HepG2 (cell line): ENCODE results near the gene HEPN1. TPM values are rescaled to one million over a fixed set of nuclear protein-coding genes. Genes with fewer than 3 reads are reported as not detected.
A peak's percentile ranks its signal among the peaks of the same experiment; 100 is the strongest.

Experiments used
- ATAC-seq: fragments of 200-7000 bp; cut with Tn5 transposase; 3 replicates; pipeline ENCODE4 v1.9.1; 2020; ENCODE audit warnings: mild to moderate bottlenecking, moderate library complexity
- BruUV-seq: library from RNA; stranded (reverse); fragments of 400-500 nt; replicated peaks from 2 replicates; lab custom pipeline; 2021; lab: Mats Ljungman, UMichigan
- CTCF ChIA-PET: fragments of 300-600 bp; formaldehyde crosslinking; extraction: SDS; loops from one replicate; lab custom pipeline; 2021; ENCODE audit warnings: low total read pairs, inconsistent platforms, low intra/inter-chr PET ratio; lab: Yijun Ruan, JAX
- POLR2A ChIA-PET: fragments of 350-600 bp; sonication (Branson Sonifier 250); formaldehyde crosslinking; loops from one replicate; lab custom pipeline; 2020; ENCODE audit warnings: antibody characterized with exemption, inconsistent platforms; lab: Yijun Ruan, JAX
- DNase-seq: peaks from one replicate; pipeline ENCODE4 v3.0.0-alpha.2; 2015; ENCODE audit warnings: low spot score
- FAIRE-seq: peaks from 3 replicates; lab custom pipeline; 2011; peaks lifted over from hg19 to GRCh38; lab: Jason Lieb, UNC
- H2AFZ ChIP-seq: one replicate; pipeline ENCODE4 v1.6.1; 2011; ENCODE audit warnings: low read length, inconsistent platforms
- H3K27ac ChIP-seq: fragments of 300-600 bp; 3 replicates; pipeline ENCODE4 v1.8.0; 2011; ENCODE audit warnings: mixed run types, mild to moderate bottlenecking, mixed read lengths, low read length, inconsistent platforms; ENCODE audit not compliant: insufficient read depth; ENCODE audit errors: extremely low read length
- H3K27me3 ChIP-seq, 2 experiments: fragments of 200-600 bp in 1 of 2; 2 replicates in 1 of 2; 3 replicates in 1 of 2; pipeline versions ENCODE4 v1.6.0 to v1.8.0; 2011; ENCODE audit warnings: low read length in 2 of 2, mild to moderate bottlenecking in 2 of 2, moderate library complexity in 2 of 2, inconsistent platforms in 1 of 2; ENCODE audit not compliant: insufficient read depth in 2 of 2, control insufficient read depth in 1 of 2
- H3K36me3 ChIP-seq, 2 experiments: fragments of 200-600 bp in 1 of 2; replicated peaks in 1 of 2; 2 replicates in 1 of 2; 3 replicates in 1 of 2; pipeline versions ENCODE4 v1.5.1 to v1.8.0; 2011; ENCODE audit warnings: low read length in 2 of 2, inconsistent platforms in 1 of 2; ENCODE audit not compliant: insufficient read depth in 2 of 2, control insufficient read depth in 1 of 2
- H3K4me1 ChIP-seq: 2 replicates; pipeline ENCODE4 v1.5.1; 2012; ENCODE audit warnings: low read length, inconsistent platforms; ENCODE audit not compliant: insufficient read depth
- H3K4me2 ChIP-seq: 2 replicates; pipeline ENCODE4 v1.6.0; 2011; ENCODE audit warnings: low read depth, low read length, inconsistent platforms
- H3K4me3 ChIP-seq, 3 experiments: fragments of 200-600 bp in 1 of 3; sonication (generic), shearing (Covaris generic) in 1 of 3; replicated peaks in 1 of 3; 2 replicates each; pipeline ENCODE4 v1.5.1; 2011 to 2016; ENCODE audit warnings: low read length in 3 of 3, inconsistent platforms in 2 of 3, low read depth in 2 of 3, mild to moderate bottlenecking in 2 of 3, control low read depth in 1 of 3, mixed read lengths in 1 of 3; ENCODE audit not compliant: insufficient read depth in 1 of 3
- H3K79me2 ChIP-seq: one replicate; pipeline ENCODE4 v1.6.1; 2011; ENCODE audit warnings: low read length, inconsistent platforms; ENCODE audit not compliant: insufficient read depth
- H3K9ac ChIP-seq: 2 replicates; pipeline ENCODE4 v1.6.0; 2011; ENCODE audit warnings: mild to moderate bottlenecking, low read depth, low read length, inconsistent platforms; ENCODE audit not compliant: insufficient read depth
- H3K9me3 ChIP-seq: 2 replicates; pipeline ENCODE4 v1.5.1; 2012; ENCODE audit warnings: mild to moderate bottlenecking, low read length
- H4K20me1 ChIP-seq: 2 replicates; pipeline ENCODE4 v1.6.0; 2011; ENCODE audit warnings: inconsistent platforms, mild to moderate bottlenecking, low read length, moderate library complexity; ENCODE audit not compliant: insufficient read depth
- AGO2 ChIP-seq: fragments of 200-400 bp; formaldehyde crosslinking; optimal IDR thresholded peaks from 2 replicates; pipeline ENCODE3; 2017; ENCODE audit warnings: mild to moderate bottlenecking, low read depth, low read length, moderate library complexity
- ARNT ChIP-seq: fragments of 450-650 bp; IDR thresholded peaks from 2 replicates; pipeline ENCODE4 v1.6.1; 2017
- MEIS2 ChIP-seq: sonication (generic); formaldehyde crosslinking; IDR thresholded peaks from 2 replicates; pipeline ENCODE4 v1.9.0; 2021; ENCODE audit warnings: mild to moderate bottlenecking, missing genetic modification reagents
- MLX ChIP-seq: IDR thresholded peaks from 2 replicates; pipeline ENCODE4 v1.6.1; 2016
- PITX1 ChIP-seq: sonication (generic); formaldehyde crosslinking; IDR thresholded peaks from 2 replicates; pipeline ENCODE4 v1.5.1; 2020; ENCODE audit warnings: mild to moderate bottlenecking, missing genetic modification reagents
- SP1 ChIP-seq, 2 experiments: fragments of 450-650 bp in 1 of 2; sonication (generic) in 1 of 2; formaldehyde crosslinking in 1 of 2; IDR thresholded peaks; 2 replicates each; pipeline versions ENCODE4 v1.4.0 to v1.6.1; 2016 to 2020; ENCODE audit warnings: missing genetic modification reagents in 1 of 2
- ZNF263 ChIP-seq: sonication (generic); formaldehyde crosslinking; IDR thresholded peaks from 2 replicates; pipeline ENCODE4 v1.4.0; 2020; ENCODE audit warnings: missing genetic modification reagents
- ZNF552 ChIP-seq: sonication (generic); formaldehyde crosslinking; IDR thresholded peaks from 2 replicates; pipeline ENCODE4 v1.9.0; 2022; ENCODE audit warnings: missing genetic modification reagents, mild to moderate bottlenecking, borderline replicate concordance
- ZNF580 ChIP-seq: IDR thresholded peaks from 2 replicates; pipeline ENCODE4 v1.6.1; 2016; ENCODE audit warnings: low read depth, borderline replicate concordance
- ZNF609 ChIP-seq: sonication (generic); formaldehyde crosslinking; IDR thresholded peaks from 2 replicates; pipeline ENCODE4 v1.4.0; 2020; ENCODE audit warnings: mild to moderate bottlenecking, missing genetic modification reagents, borderline replicate concordance
- ZNF746 ChIP-seq: sonication (generic); formaldehyde crosslinking; IDR thresholded peaks from 2 replicates; pipeline ENCODE4 v1.8.0; 2022; ENCODE audit warnings: mild to moderate bottlenecking, missing genetic modification reagents
- ZNF780A ChIP-seq: sonication (generic); formaldehyde crosslinking; IDR thresholded peaks from 2 replicates; pipeline ENCODE4 v1.8.0; 2022; ENCODE audit warnings: mild to moderate bottlenecking, missing genetic modification reagents, moderate library complexity
- WGBS: methylation state at CpG from one replicate; pipeline ENCODE4 v1.1.6; 2017; ENCODE audit warnings: low lambda C conversion rate; 5-methylcytosine and 5-hydroxymethylcytosine counted together
- in situ Hi-C: cut with HindIII; loops from 2 replicates; pipeline ENCODE4 v1.10.0; 2017; ENCODE audit warnings: low pct_unique_long_range_greater_than_20kb; ENCODE audit not compliant: extremely low pct_ligation_motif_present
- intact Hi-C: fragments of 100-400 bp; cut with micrococcal nuclease; formaldehyde crosslinking; loops from one replicate; pipeline ENCODE4 v1.10.0; 2022; ENCODE audit not compliant: unreplicated experiment
- polyA plus RNA-seq, 8 experiments: library from polyadenylated mRNA; depleted of rRNA in 3 of 8; stranded (reverse) in 7 of 8; unstranded in 1 of 8; fragments of >200 nt; fragmentation: Illumina TruSeq in 4 of 8; extraction: Trizol in 4 of 8; gene quantifications; 2 replicates each; pipeline versions ENCODE4 v1.2.1 to v1.2.3, GENCODE V29; 2011 to 2016; ENCODE audit warnings: low read depth in 4 of 8, missing spikeins in 1 of 8, mixed read lengths in 1 of 8; ENCODE audit not compliant: insufficient read depth in 1 of 8
- total RNA-seq, 5 experiments: library from RNA; depleted of rRNA; stranded (reverse); fragments of >200 nt; fragmentation: Illumina TruSeq; extraction: Trizol; gene quantifications; 2 replicates each; pipeline ENCODE4 v1.2.3, GENCODE V29; 2016; ENCODE audit warnings: low read depth in 1 of 5

Gene HEPN1
- total and polyA plus RNA-seq, 2 of the 13 experiments (the other 11 are each of a cell fraction or from before 2014, with no cell fraction given) = not detected

GRCh38 chr11:124954590-124954955 lies 35.5 kb downstream of the HEPN1 start:
- POLR2A ChIA-PET = interaction anchor here (0.9 to 5.5 kb wide), 7 partner anchors 12 to 331 kb away, joined by 3 to 61 read pairs (median 8); partner anchors contain the start of genes HEPACAM and TMEM218
- Histone ChIP-seq H3K4me3 (peak overlapping the region; percentile 76 to 83 (median 79)), H3K36me3 (no peaks in the 10 kb centered on the region), H2AFZ (no peak overlapping the region)
- no peak for ATAC-seq
- TF ChIP-seq PITX1 (no peak), ZNF552 (CRISPR knock-in tag) (0 out of 2 replicates have a peak, but pooled peaks have one; percentile 6)
- TF ChIP-seq, all 625 proteins: peak for 1
- Histone ChIP-seq H3K4me2 (peak overlapping the region; percentile 79), H3K4me1 (peaks cover 25% of the 10 kb centered on the region), H3K27ac (peak overlapping the region; percentile 55), H3K27me3 (no peaks in the 10 kb centered on the region; a peak in 2 of 5 replicates), H4K20me1 (no peaks in the 10 kb centered on the region), H3K9me3 (no peaks in the 10 kb centered on the region), H3K9ac (peak overlapping the region; percentile 70), H3K79me2 (no peaks in the 10 kb centered on the region)
- CTCF ChIA-PET = no interaction called here
- FAIRE-seq (no peak), DNase-seq (no peak)
- 35% methylated on average over 6 of the region's 6 CpGs for WGBS
- intact Hi-C loops (no loop called here), in situ Hi-C loops (loop anchor here (5.0 to 10.0 kb wide), 2 partner anchors 77 to 390 kb away; no protein-coding TSS in a partner anchor)
- BruUV-seq = no TSS peak

GRCh38 chr11:124955035-124955434 lies 36.0 kb downstream of the HEPN1 start:
- ATAC-seq (no peak), DNase-seq (no peak), FAIRE-seq (no peak)
- intact Hi-C loops (no loop called here), in situ Hi-C loops (loop anchor here (10.0 kb wide), 1 partner anchor 390 kb away; no protein-coding TSS in a partner anchor)
- Histone ChIP-seq H3K4me1 (peaks cover 25% of the 10 kb centered on the region), H3K36me3 (no peaks in the 10 kb centered on the region), H3K4me3 (peak overlapping the region in 1 of 3 experiments; percentile 76; a peak in 4 of 6 replicates), H3K27ac (no peak overlapping the region), H3K9ac (peak overlapping the region; percentile 70; the same call in 1 of the 2 replicates), H3K27me3 (no peaks in the 10 kb centered on the region; a peak in 2 of 5 replicates), H4K20me1 (no peaks in the 10 kb centered on the region), H3K79me2 (no peaks in the 10 kb centered on the region), H3K4me2 (peak overlapping the region; percentile 79), H3K9me3 (no peaks in the 10 kb centered on the region), H2AFZ (no peak overlapping the region)
- no TSS peak for BruUV-seq
- ChIA-PET CTCF (no interaction called here), POLR2A (interaction anchor here (2.2 kb wide), 1 partner anchor 157 kb away, joined by 22 read pairs; the partner anchor contains the start of gene TMEM218)
- no peak for TF ChIP-seq ZNF263 (CRISPR knock-in tag)
- TF ChIP-seq ZNF780A (CRISPR knock-in tag) = no peak
- TF ChIP-seq AGO2 = no peak
- no peak for TF ChIP-seq MEIS2 (CRISPR knock-in tag)
- TF ChIP-seq SP1 (IDR thresholded peaks at IDR 0.05) = no peak
- no peak for TF ChIP-seq SP1 (CRISPR knock-in tag; IDR thresholded peaks at IDR 0.05)
- TF ChIP-seq ZNF580 = no peak
- TF ChIP-seq ARNT = no peak
- no peak for TF ChIP-seq ZNF746 (CRISPR knock-in tag)
- TF ChIP-seq ZNF609 (CRISPR knock-in tag) = no peak
- TF ChIP-seq MLX (CRISPR knock-in tag) = no peak
